ENCODE measurements around the gene LCOR. TPM values are rescaled to one million over a fixed set of nuclear protein-coding genes. Genes with fewer than 3 reads are reported as not detected.

Gene LCOR
- total and polyA plus RNA-seq, 2 of the 4 experiments (the other 2 are of a cell fraction): 3.7 to 36.9 TPM

DNA sequence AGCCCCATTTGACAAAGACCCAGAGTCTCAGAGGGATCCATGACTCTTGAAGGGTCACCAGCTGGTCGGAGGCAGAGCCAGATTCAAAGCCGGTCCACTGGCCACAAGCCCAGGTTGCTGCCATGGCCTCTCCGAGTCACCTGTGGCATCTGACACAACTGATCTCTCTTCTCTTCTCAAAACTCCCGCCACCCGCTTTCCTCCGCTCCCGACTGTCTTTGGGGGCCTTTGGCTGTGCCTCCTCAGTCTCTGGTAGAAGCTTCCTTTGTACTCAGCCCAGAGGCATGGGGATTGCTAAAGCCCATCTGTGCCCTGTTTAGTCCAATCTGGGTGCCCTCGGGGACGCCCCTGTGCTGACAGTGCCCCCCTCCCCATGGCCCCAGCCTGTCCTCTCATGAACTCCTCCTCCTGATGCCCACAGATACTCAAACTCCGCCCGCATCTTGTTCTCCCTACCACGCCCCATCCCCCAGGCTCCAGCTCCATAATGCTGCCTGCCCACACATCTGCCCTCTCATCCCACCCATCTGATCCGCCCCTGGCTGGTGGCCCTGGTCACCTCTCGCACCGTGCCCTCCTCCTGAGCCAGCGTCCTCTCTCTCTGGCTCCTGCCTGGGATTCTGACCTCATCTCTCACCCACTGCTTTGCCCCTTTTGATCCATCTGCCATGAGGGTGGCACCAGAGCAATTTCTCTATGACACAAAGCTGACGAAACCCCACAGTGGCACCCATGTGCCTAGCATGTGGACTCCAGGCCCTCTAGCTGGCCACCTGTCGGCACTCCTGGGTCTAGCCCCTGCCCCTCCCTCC lies 203.1 kb downstream of the LCOR start:
- no peak overlapping the region for H2AK9ac ChIP-seq (replicated peaks; ENCODE audit: low read depth, low read length, poor library complexity)
- ChIA-PET CTCF (interaction anchor here (0.5 to 0.6 kb wide), 2 partner anchors 273 to 285 kb away, joined by 4 to 6 read pairs; no protein-coding TSS in a partner anchor), POLR2A (ENCODE audit: unreplicated experiment) (no interaction called here)
- H3K4me1 ChIP-seq (ENCODE audit: control insufficient read depth, insufficient read depth, low read length): peaks cover 5% of the 10 kb centered on the region; the same call in 1 of the 2 replicates
- H3K9me1 ChIP-seq (ENCODE audit: insufficient read depth, low read length): no peaks in the 10 kb centered on the region; the same call in 1 of the 2 replicates
- H4K5ac ChIP-seq (ENCODE audit: low read depth, low read length): no peak overlapping the region
- H3K79me1 ChIP-seq (ENCODE audit: low read depth in 1 of 2, low read length in 2 of 2): no peaks in the 10 kb centered on the region
- in situ Hi-C loops (cut with MboI; ENCODE audit: low sequenced_read_pairs) (no loop called here), dilution Hi-C loops (cut with HindIII; ENCODE audit: low sequenced_read_pairs, unreplicated experiment) (no loop called here), intact Hi-C loops (cut with micrococcal nuclease) (loop anchor here (5.0 to 10.0 kb wide), 3 partner anchors 268 to 660 kb away; no protein-coding TSS in a partner anchor)
- no peak overlapping the region for H3K14ac ChIP-seq (replicated peaks; ENCODE audit: low read depth, low read length)
- H3K27ac ChIP-seq (ENCODE audit: insufficient read depth, low read length): no peak overlapping the region
- no peak for ATAC-seq (ENCODE audit: low read depth)
- 82% methylated on average over 10 of the region's 18 CpGs; no CpG with 5 or more reads in 1 of the 2 experiments for WGBS, 2 experiments (ENCODE audit: extremely low coverage in 2 of 2, insufficient read length in 1 of 2)
- no peak overlapping the region for H3K9ac ChIP-seq (ENCODE audit: low read depth, low read length)
- 0 out of 2 replicates have a peak, but pooled peaks cover 5% of the 10 kb centered on the region for H4K20me1 ChIP-seq (ENCODE audit: insufficient read depth, low read length)
- H3K27me3 ChIP-seq (ENCODE audit: control insufficient read depth, insufficient read depth, low read length): peaks cover 39% of the 10 kb centered on the region
- H3K9me3 ChIP-seq (ENCODE audit: control insufficient read depth, insufficient read depth, low read length): no peaks in the 10 kb centered on the region
- H2BK15ac ChIP-seq (ENCODE audit: low read depth, low read length): no peak overlapping the region
- no peaks in the 10 kb centered on the region for H3K36me3 ChIP-seq (ENCODE audit: control insufficient read depth, insufficient read depth, low read length)
- no peak overlapping the region for H2BK20ac ChIP-seq (ENCODE audit: low read depth, low read length)
- H3K18ac ChIP-seq (ENCODE audit: low read depth, low read length): no peak overlapping the region
- TF ChIP-seq RCOR1 (IDR thresholded peaks at IDR 0.05; ENCODE audit: insufficient replicate concordance, low read length) (no peak), MAFK (IDR thresholded peaks at IDR 0.05; ENCODE audit: low read depth, low read length) (no peak), CEBPB (IDR thresholded peaks at IDR 0.05; ENCODE audit: low read depth, low read length) (no peak)
- TF ChIP-seq, protein P1, sequence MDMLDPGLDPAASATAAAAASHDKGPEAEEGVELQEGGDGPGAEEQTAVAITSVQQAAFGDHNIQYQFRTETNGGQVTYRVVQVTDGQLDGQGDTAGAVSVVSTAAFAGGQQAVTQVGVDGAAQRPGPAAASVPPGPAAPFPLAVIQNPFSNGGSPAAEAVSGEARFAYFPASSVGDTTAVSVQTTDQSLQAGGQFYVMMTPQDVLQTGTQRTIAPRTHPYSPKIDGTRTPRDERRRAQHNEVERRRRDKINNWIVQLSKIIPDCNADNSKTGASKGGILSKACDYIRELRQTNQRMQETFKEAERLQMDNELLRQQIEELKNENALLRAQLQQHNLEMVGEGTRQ (IDR thresholded peaks at IDR 0.05; ENCODE audit: low read depth, low read length): no peak
- H2BK120ac ChIP-seq (ENCODE audit: low read depth, low read length): no peak overlapping the region
- no peak overlapping the region for H3K23ac ChIP-seq (ENCODE audit: low read depth, low read length)
- no peak overlapping the region for H4K8ac ChIP-seq (ENCODE audit: low read depth in 2 of 2, low read length in 2 of 2)
- H3K4ac ChIP-seq (ENCODE audit: low read depth, low read length): no peak overlapping the region
- no peak overlapping the region for H2AK5ac ChIP-seq (ENCODE audit: low read depth, low read length)
- no peak overlapping the region for H3K4me2 ChIP-seq (ENCODE audit: low read depth, low read length)
- BruUV-seq (replicated peaks): no TSS peak
- DNase-seq: no peak
- H4K91ac ChIP-seq (ENCODE audit: insufficient read depth, low read depth, low read length): no peak overlapping the region
- H2AFZ ChIP-seq (replicated peaks; ENCODE audit: low read length, poor library complexity): no peak overlapping the region
- no peak overlapping the region for H3K4me3 ChIP-seq (ENCODE audit: insufficient read depth, low read depth, low read length)
- no peak overlapping the region for H3K56ac ChIP-seq (ENCODE audit: extremely low read depth, insufficient read depth, low read length)
- H2BK5ac ChIP-seq (ENCODE audit: low read depth, low read length, poor library complexity, severe bottlenecking): no peak overlapping the region

Data from IMR-90 (cell line).